ENCODE data around the gene CADPS2. TPM values are rescaled to one million over a fixed set of nuclear protein-coding genes. Genes with fewer than 3 reads are reported as not detected.

Gene CADPS2
- total RNA-seq, 1 donor from 2014 or later, result 12.5 TPM

DNA sequence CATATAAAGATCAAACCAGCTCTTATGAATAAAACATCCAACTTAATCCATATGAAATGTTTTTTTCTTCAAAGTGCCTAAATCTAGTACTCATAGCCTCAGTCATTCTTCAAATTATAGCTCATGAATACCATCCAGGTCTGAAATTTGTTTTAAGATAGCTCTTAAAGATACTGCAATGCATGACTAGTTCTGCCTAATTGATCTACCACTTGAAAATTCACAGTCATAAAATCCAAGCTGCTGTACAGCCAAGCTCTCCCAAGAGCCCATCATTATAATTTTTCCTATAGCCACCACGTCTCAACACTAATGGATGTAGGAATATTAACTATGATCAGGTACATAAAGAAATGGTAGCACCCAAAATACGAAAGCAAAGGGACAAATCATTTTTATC is 95.7 kb downstream of the CADPS2 start:
- Histone ChIP-seq H3K27me3 (ENCODE audit: control insufficient read depth in 3 of 3, insufficient read depth in 3 of 3, low read length in 3 of 3) (no peaks in the 10 kb centered on the region), H3K27ac (ENCODE audit: low read depth, low read length) (no peak overlapping the region), H3K9me3 (ENCODE audit: control insufficient read depth in 3 of 3, low read length in 3 of 3) (no peaks in the 10 kb centered on the region), H3K36me3 (ENCODE audit: control insufficient read depth in 3 of 3, insufficient read depth in 3 of 3, low read length in 3 of 3) (no peaks in the 10 kb centered on the region), H3K9ac (ENCODE audit: low read depth in 1 of 3, low read length in 3 of 3) (no peak overlapping the region), H3K4me3 (ENCODE audit: low read length in 3 of 3) (no peak overlapping the region), H3K4me1 (ENCODE audit: control insufficient read depth in 3 of 3, insufficient read depth in 3 of 3, low read length in 3 of 3) (no peaks in the 10 kb centered on the region)

DNA sequence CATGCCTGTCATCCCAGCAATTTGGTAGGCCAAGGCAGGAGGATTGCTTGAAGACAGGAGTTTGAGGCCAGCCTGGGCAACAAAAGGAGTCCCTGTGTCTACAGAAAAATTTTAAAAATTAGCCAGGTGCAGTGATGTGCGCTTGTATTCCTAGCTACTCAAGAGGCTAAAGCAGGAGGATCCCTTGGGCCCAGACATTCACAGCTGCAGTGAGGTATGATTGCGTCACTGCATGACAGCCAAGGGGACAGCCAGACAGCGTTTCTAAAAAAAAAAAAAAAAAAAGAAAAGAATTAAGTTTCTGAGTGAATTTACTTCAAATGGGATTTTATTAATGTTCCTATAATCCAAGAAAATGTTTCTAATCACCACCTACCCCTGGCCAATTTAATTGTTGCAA is 96.1 kb downstream of the CADPS2 start:
- H3K4me1 ChIP-seq (ENCODE audit: control insufficient read depth in 3 of 3, insufficient read depth in 3 of 3, low read length in 3 of 3), result no peaks in the 10 kb centered on the region
- no peak overlapping the region for H3K27ac ChIP-seq (ENCODE audit: low read depth, low read length)
- H3K4me3 ChIP-seq (ENCODE audit: low read length in 3 of 3), result no peak overlapping the region
- H3K9me3 ChIP-seq (ENCODE audit: control insufficient read depth in 3 of 3, low read length in 3 of 3), result no peaks in the 10 kb centered on the region
- H3K9ac ChIP-seq (ENCODE audit: low read depth in 1 of 3, low read length in 3 of 3), result no peak overlapping the region
- H3K36me3 ChIP-seq (ENCODE audit: control insufficient read depth in 3 of 3, insufficient read depth in 3 of 3, low read length in 3 of 3), result no peaks in the 10 kb centered on the region
- H3K27me3 ChIP-seq (ENCODE audit: control insufficient read depth in 3 of 3, insufficient read depth in 3 of 3, low read length in 3 of 3), result no peaks in the 10 kb centered on the region

DNA sequence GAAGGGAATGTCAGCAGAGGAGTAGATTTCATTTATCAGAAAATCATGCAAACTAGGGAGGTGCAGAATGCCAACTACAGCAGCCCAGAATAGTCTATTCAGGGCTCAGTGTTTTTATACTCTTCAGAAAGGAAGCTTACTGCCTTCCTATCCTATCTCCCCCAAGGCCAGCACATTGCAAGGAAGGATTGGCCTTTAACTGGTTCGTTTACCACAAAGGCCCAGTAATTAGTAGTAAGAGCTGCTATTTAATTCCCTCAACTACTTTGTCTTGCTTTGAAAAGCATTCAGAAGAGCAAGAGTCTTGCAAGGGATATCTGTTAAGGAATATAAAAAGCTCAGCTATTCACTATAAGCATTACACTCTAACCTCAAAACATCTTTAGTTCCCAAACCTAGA is 97.1 kb downstream of the CADPS2 start:
- Histone ChIP-seq H3K4me1 (ENCODE audit: control insufficient read depth in 3 of 3, insufficient read depth in 3 of 3, low read length in 3 of 3) (no peaks in the 10 kb centered on the region), H3K9ac (ENCODE audit: low read depth in 1 of 3, low read length in 3 of 3) (no peak overlapping the region), H3K36me3 (ENCODE audit: control insufficient read depth in 3 of 3, insufficient read depth in 3 of 3, low read length in 3 of 3) (no peaks in the 10 kb centered on the region), H3K27ac (ENCODE audit: low read depth, low read length) (no peak overlapping the region), H3K27me3 (ENCODE audit: control insufficient read depth in 3 of 3, insufficient read depth in 3 of 3, low read length in 3 of 3) (no peaks in the 10 kb centered on the region), H3K4me3 (ENCODE audit: low read length in 3 of 3) (no peak overlapping the region), H3K9me3 (ENCODE audit: control insufficient read depth in 3 of 3, low read length in 3 of 3) (no peaks in the 10 kb centered on the region)

GRCh38 chr7:122770686-122771335 is 115.4 kb downstream of the CADPS2 start:
- H3K36me3 ChIP-seq (ENCODE audit: control insufficient read depth in 3 of 3, insufficient read depth in 3 of 3, low read length in 3 of 3), result no peaks in the 10 kb centered on the region
- no peak overlapping the region for H3K27ac ChIP-seq (ENCODE audit: low read depth, low read length)
- no peak overlapping the region for H3K4me3 ChIP-seq (ENCODE audit: low read length in 3 of 3)
- H3K4me1 ChIP-seq (ENCODE audit: control insufficient read depth in 3 of 3, insufficient read depth in 3 of 3, low read length in 3 of 3), result no peaks in the 10 kb centered on the region
- H3K27me3 ChIP-seq (ENCODE audit: control insufficient read depth in 3 of 3, insufficient read depth in 3 of 3, low read length in 3 of 3), result no peaks in the 10 kb centered on the region
- no peak overlapping the region for H3K9ac ChIP-seq (ENCODE audit: low read depth in 1 of 3, low read length in 3 of 3)
- no peaks in the 10 kb centered on the region for H3K9me3 ChIP-seq (ENCODE audit: control insufficient read depth in 3 of 3, low read length in 3 of 3)

DNA sequence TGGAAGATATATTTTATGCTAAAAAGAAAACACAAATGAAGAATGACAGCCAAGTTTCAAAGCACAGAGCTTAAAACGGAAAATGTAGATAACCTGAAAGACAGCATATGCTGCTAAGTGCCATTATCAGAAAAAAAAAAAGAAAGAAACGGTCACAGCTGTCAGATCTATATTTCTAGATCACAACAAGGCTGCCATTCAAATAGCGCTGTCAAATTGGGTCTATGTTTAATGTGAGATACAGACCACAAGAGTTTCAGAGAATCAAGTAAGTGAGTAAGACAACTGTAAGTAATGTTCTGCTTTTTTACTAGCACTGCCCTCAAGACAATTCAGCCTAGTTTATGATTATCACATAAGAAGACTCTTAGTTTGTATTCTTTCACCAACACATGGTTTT is 117.4 kb downstream of the CADPS2 start:
- Histone ChIP-seq H3K27me3 (ENCODE audit: control insufficient read depth in 3 of 3, insufficient read depth in 3 of 3, low read length in 3 of 3) (no peaks in the 10 kb centered on the region), H3K27ac (ENCODE audit: low read depth, low read length) (no peak overlapping the region), H3K4me1 (ENCODE audit: control insufficient read depth in 3 of 3, insufficient read depth in 3 of 3, low read length in 3 of 3) (no peaks in the 10 kb centered on the region), H3K36me3 (ENCODE audit: control insufficient read depth in 3 of 3, insufficient read depth in 3 of 3, low read length in 3 of 3) (no peaks in the 10 kb centered on the region), H3K4me3 (ENCODE audit: low read length in 3 of 3) (no peak overlapping the region), H3K9me3 (ENCODE audit: control insufficient read depth in 3 of 3, low read length in 3 of 3) (no peaks in the 10 kb centered on the region), H3K9ac (ENCODE audit: low read depth in 1 of 3, low read length in 3 of 3) (no peak overlapping the region)

- no peaks in the 10 kb centered on the region for H3K4me1 ChIP-seq (ENCODE audit: control insufficient read depth in 3 of 3, insufficient read depth in 3 of 3, low read length in 3 of 3)
- H3K9me3 ChIP-seq (ENCODE audit: control insufficient read depth in 3 of 3, low read length in 3 of 3), result no peaks in the 10 kb centered on the region
- no peaks in the 10 kb centered on the region for H3K36me3 ChIP-seq (ENCODE audit: control insufficient read depth in 3 of 3, insufficient read depth in 3 of 3, low read length in 3 of 3)
- H3K27ac ChIP-seq (ENCODE audit: low read depth, low read length), result no peak overlapping the region
- no peaks in the 10 kb centered on the region for H3K27me3 ChIP-seq (ENCODE audit: control insufficient read depth in 3 of 3, insufficient read depth in 3 of 3, low read length in 3 of 3)
- no peak overlapping the region for H3K9ac ChIP-seq (ENCODE audit: low read depth in 1 of 3, low read length in 3 of 3)
- no peak overlapping the region for H3K4me3 ChIP-seq (ENCODE audit: low read length in 3 of 3)
These were observed 118.9 kb downstream of the CADPS2 start for GRCh38 chr7:122767339-122767738.

DNA sequence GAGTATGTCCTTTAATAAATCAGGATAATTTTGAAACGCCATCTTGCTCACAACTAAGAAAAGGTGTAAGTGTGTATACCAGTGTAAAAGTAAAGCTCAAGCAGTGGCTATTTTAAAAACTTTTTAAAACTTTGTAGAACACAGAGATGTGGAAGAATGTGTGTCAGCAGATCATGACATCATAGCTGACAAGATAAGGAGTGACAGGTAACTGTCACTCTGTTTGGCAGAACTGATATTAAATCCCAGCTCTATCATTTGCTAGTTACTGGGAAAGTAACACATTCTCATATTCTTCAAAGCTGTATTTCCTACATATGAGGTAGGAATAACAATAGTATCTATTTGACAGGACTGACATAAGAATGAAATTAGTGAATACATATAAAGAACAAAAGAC is 119.7 kb downstream of the CADPS2 start:
- Histone ChIP-seq H3K9me3 (ENCODE audit: control insufficient read depth in 3 of 3, low read length in 3 of 3) (no peaks in the 10 kb centered on the region), H3K4me3 (ENCODE audit: low read length in 3 of 3) (no peak overlapping the region), H3K27me3 (ENCODE audit: control insufficient read depth in 3 of 3, insufficient read depth in 3 of 3, low read length in 3 of 3) (no peaks in the 10 kb centered on the region), H3K4me1 (ENCODE audit: control insufficient read depth in 3 of 3, insufficient read depth in 3 of 3, low read length in 3 of 3) (no peaks in the 10 kb centered on the region), H3K36me3 (ENCODE audit: control insufficient read depth in 3 of 3, insufficient read depth in 3 of 3, low read length in 3 of 3) (no peaks in the 10 kb centered on the region), H3K9ac (ENCODE audit: low read depth in 1 of 3, low read length in 3 of 3) (no peak overlapping the region), H3K27ac (ENCODE audit: low read depth, low read length) (no peak overlapping the region)

- Histone ChIP-seq H3K36me3 (ENCODE audit: control insufficient read depth in 3 of 3, insufficient read depth in 3 of 3, low read length in 3 of 3) (no peaks in the 10 kb centered on the region), H3K4me1 (ENCODE audit: control insufficient read depth in 3 of 3, insufficient read depth in 3 of 3, low read length in 3 of 3) (no peaks in the 10 kb centered on the region), H3K27ac (ENCODE audit: low read depth, low read length) (no peak overlapping the region), H3K9ac (ENCODE audit: low read depth in 1 of 3, low read length in 3 of 3) (no peak overlapping the region), H3K4me3 (ENCODE audit: low read length in 3 of 3) (no peak overlapping the region), H3K9me3 (ENCODE audit: control insufficient read depth in 3 of 3, low read length in 3 of 3) (no peaks in the 10 kb centered on the region), H3K27me3 (ENCODE audit: control insufficient read depth in 3 of 3, insufficient read depth in 3 of 3, low read length in 3 of 3) (no peaks in the 10 kb centered on the region)
These were observed 121.4 kb downstream of the CADPS2 start for GRCh38 chr7:122764902-122765301.

- Histone ChIP-seq H3K4me3 (ENCODE audit: low read length in 3 of 3) (no peak overlapping the region), H3K36me3 (ENCODE audit: control insufficient read depth in 3 of 3, insufficient read depth in 3 of 3, low read length in 3 of 3) (no peaks in the 10 kb centered on the region), H3K4me1 (ENCODE audit: control insufficient read depth in 3 of 3, insufficient read depth in 3 of 3, low read length in 3 of 3) (no peaks in the 10 kb centered on the region), H3K9ac (ENCODE audit: low read depth in 1 of 3, low read length in 3 of 3) (no peak overlapping the region), H3K9me3 (ENCODE audit: control insufficient read depth in 3 of 3, low read length in 3 of 3) (no peaks in the 10 kb centered on the region), H3K27me3 (ENCODE audit: control insufficient read depth in 3 of 3, insufficient read depth in 3 of 3, low read length in 3 of 3) (no peaks in the 10 kb centered on the region), H3K27ac (ENCODE audit: low read depth, low read length) (no peak overlapping the region)
These were observed 122.2 kb downstream of the CADPS2 start for GRCh38 chr7:122764020-122764419.

- no peaks in the 10 kb centered on the region for H3K4me1 ChIP-seq (ENCODE audit: control insufficient read depth in 3 of 3, insufficient read depth in 3 of 3, low read length in 3 of 3)
- H3K36me3 ChIP-seq (ENCODE audit: control insufficient read depth in 3 of 3, insufficient read depth in 3 of 3, low read length in 3 of 3), result no peaks in the 10 kb centered on the region
- no peaks in the 10 kb centered on the region for H3K27me3 ChIP-seq (ENCODE audit: control insufficient read depth in 3 of 3, insufficient read depth in 3 of 3, low read length in 3 of 3)
- no peak overlapping the region for H3K9ac ChIP-seq (ENCODE audit: low read depth in 1 of 3, low read length in 3 of 3)
- no peaks in the 10 kb centered on the region for H3K9me3 ChIP-seq (ENCODE audit: control insufficient read depth in 3 of 3, low read length in 3 of 3)
- no peak overlapping the region for H3K27ac ChIP-seq (ENCODE audit: low read depth, low read length)
- H3K4me3 ChIP-seq (ENCODE audit: low read length in 3 of 3), result no peak overlapping the region
These were observed 124.2 kb downstream of the CADPS2 start for GRCh38 chr7:122762071-122762470.

- no peaks in the 10 kb centered on the region for H3K36me3 ChIP-seq (ENCODE audit: control insufficient read depth in 3 of 3, insufficient read depth in 3 of 3, low read length in 3 of 3)
- H3K9me3 ChIP-seq (ENCODE audit: control insufficient read depth in 3 of 3, low read length in 3 of 3), result no peaks in the 10 kb centered on the region
- H3K27ac ChIP-seq (ENCODE audit: low read depth, low read length), result no peak overlapping the region
- no peaks in the 10 kb centered on the region for H3K27me3 ChIP-seq (ENCODE audit: control insufficient read depth in 3 of 3, insufficient read depth in 3 of 3, low read length in 3 of 3)
- H3K4me3 ChIP-seq (ENCODE audit: low read length in 3 of 3), result no peak overlapping the region
- H3K9ac ChIP-seq (ENCODE audit: low read depth in 1 of 3, low read length in 3 of 3), result no peak overlapping the region
- no peaks in the 10 kb centered on the region for H3K4me1 ChIP-seq (ENCODE audit: control insufficient read depth in 3 of 3, insufficient read depth in 3 of 3, low read length in 3 of 3)
These were observed 127.8 kb downstream of the CADPS2 start for GRCh38 chr7:122758501-122758900.

Measured in skeletal muscle tissue (tissue), 4 donors.